Thyroid gland (tissue), 4 donors: ENCODE results near the gene CCAR1.

Source experiments
- POLR2A ChIP-seq, 2 donors: fragments of 450-650 bp; IDR thresholded peaks; one replicate each; pipeline ENCODE4 v1.6.1; 2017; ENCODE audit warnings: antibody characterized with exemption in 2 of 2, mild to moderate bottlenecking in 2 of 2, moderate library complexity in 1 of 2
- TF ChIP-seq, protein P1 (sequence below), 6 experiments: fragments of 200-600 bp in 3 of 6; fragments of 450-650 bp in 3 of 6; sonication (generic) in 3 of 6; IDR thresholded peaks; one replicate each; pipeline ENCODE4 v1.5.1; 2016 to 2019; ENCODE audit warnings: antibody characterized with exemption in 6 of 6, mild to moderate bottlenecking in 2 of 6, inconsistent platforms in 1 of 6, moderate library complexity in 1 of 6

DNA sequence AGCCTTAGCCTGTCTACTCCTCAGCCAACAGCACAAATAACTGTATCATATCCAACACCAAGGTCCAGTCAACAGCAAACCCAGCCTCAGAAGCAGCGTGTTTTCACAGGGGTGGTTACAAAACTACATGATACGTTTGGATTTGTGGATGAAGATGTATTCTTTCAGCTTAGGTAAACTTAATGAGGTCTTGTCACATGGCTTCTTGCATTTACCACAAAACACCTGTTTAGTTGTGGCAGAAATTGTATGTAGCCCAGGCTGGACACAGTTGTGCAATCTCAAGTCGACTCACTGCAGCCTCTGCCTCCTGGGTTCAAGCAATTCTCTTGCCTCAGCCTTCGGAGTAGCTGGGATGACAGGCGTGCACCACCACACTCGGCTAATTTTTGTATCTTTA, 21.4 kb downstream of the CCAR1 start:
- TF ChIP-seq, protein P1, sequence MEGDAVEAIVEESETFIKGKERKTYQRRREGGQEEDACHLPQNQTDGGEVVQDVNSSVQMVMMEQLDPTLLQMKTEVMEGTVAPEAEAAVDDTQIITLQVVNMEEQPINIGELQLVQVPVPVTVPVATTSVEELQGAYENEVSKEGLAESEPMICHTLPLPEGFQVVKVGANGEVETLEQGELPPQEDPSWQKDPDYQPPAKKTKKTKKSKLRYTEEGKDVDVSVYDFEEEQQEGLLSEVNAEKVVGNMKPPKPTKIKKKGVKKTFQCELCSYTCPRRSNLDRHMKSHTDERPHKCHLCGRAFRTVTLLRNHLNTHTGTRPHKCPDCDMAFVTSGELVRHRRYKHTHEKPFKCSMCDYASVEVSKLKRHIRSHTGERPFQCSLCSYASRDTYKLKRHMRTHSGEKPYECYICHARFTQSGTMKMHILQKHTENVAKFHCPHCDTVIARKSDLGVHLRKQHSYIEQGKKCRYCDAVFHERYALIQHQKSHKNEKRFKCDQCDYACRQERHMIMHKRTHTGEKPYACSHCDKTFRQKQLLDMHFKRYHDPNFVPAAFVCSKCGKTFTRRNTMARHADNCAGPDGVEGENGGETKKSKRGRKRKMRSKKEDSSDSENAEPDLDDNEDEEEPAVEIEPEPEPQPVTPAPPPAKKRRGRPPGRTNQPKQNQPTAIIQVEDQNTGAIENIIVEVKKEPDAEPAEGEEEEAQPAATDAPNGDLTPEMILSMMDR (IDR thresholded peaks at IDR 0.05), result no peak
- no peak for TF ChIP-seq POLR2A (IDR thresholded peaks at IDR 0.05)
